ENCODE data around the gene GNAS. TPM values are rescaled to one million over a fixed set of nuclear protein-coding genes. Genes with fewer than 3 reads are reported as not detected.
A peak's percentile ranks its signal among the peaks of the same experiment; 100 is the strongest.

GNAS gene
- 726 and 1,015 TPM in 2 replicates for total RNA-seq (2014; rRNA removed; shearing (Covaris generic))

- peaks cover 35% of the 10 kb centered on the region for H3K27me3 ChIP-seq (replicated peaks)
- no peak for DNase-seq (ENCODE audit: low read depth in 1 of 2, low spot score in 2 of 2)
- no peaks in the 10 kb centered on the region for H3K36me3 ChIP-seq
- peaks cover 5% of the 10 kb centered on the region for H3K4me1 ChIP-seq (replicated peaks)
- no peak within 1 kb of the TSS for H3K4me3 ChIP-seq
- peaks cover 16% of the 10 kb centered on the region; the same call in 1 of the 2 replicates for H3K9me3 ChIP-seq (replicated peaks)
- no peak within 1 kb of the TSS for H3K27ac ChIP-seq
Observed at GRCh38 chr20:58852543-58853271, at the start of gene GNAS. Gene GNAS (plus strand): TSS chr20:58852716.

GRCh38 chr20:58803533-58803932 is 49.0 kb upstream of the GNAS start:
- Histone ChIP-seq H3K36me3 (no peaks in the 10 kb centered on the region), H3K9me3 (replicated peaks) (no peaks in the 10 kb centered on the region), H3K4me3 (no peak overlapping the region), H3K4me1 (replicated peaks) (peaks cover 10% of the 10 kb centered on the region), H3K27me3 (replicated peaks) (peaks cover 7% of the 10 kb centered on the region), H3K27ac (no peak overlapping the region)
- DNase-seq (ENCODE audit: low read depth in 1 of 2, low spot score in 2 of 2), result no peak

GRCh38 chr20:58807801-58808200 is 44.7 kb upstream of the GNAS start:
- Histone ChIP-seq H3K4me3 (no peak overlapping the region), H3K27me3 (replicated peaks) (no peaks in the 10 kb centered on the region; the same call in 1 of the 2 replicates), H3K4me1 (replicated peaks) (peaks cover 39% of the 10 kb centered on the region), H3K36me3 (no peaks in the 10 kb centered on the region), H3K27ac (peak overlapping the region; percentile 86), H3K9me3 (replicated peaks) (no peaks in the 10 kb centered on the region)
- DNase-seq (ENCODE audit: low read depth in 1 of 2, low spot score in 2 of 2), result no peak

- Histone ChIP-seq H3K9me3 (replicated peaks) (no peaks in the 10 kb centered on the region), H3K4me3 (no peak overlapping the region), H3K27ac (peak overlapping the region; percentile 86), H3K4me1 (replicated peaks) (peaks cover 39% of the 10 kb centered on the region), H3K27me3 (replicated peaks) (no peaks in the 10 kb centered on the region; the same call in 1 of the 2 replicates), H3K36me3 (no peaks in the 10 kb centered on the region)
- peak; percentile 74 to 83 for DNase-seq (ENCODE audit: low read depth in 1 of 2, low spot score in 2 of 2)
Observed at GRCh38 chr20:58808271-58809046, 44.1 kb upstream of the GNAS start.

GRCh38 chr20:58810116-58810878 is 42.2 kb upstream of the GNAS start:
- H3K27me3 ChIP-seq (replicated peaks), result no peaks in the 10 kb centered on the region
- H3K4me1 ChIP-seq (replicated peaks), result peaks cover 39% of the 10 kb centered on the region
- no peaks in the 10 kb centered on the region for H3K36me3 ChIP-seq
- no peaks in the 10 kb centered on the region for H3K9me3 ChIP-seq (replicated peaks)
- H3K4me3 ChIP-seq, result no peak overlapping the region
- H3K27ac ChIP-seq, result peak overlapping the region; percentile 86
- peak in 1 of 2 experiments; percentile 70 for DNase-seq (ENCODE audit: low read depth in 1 of 2, low spot score in 2 of 2)

GRCh38 chr20:58810879-58811250 is 41.7 kb upstream of the GNAS start:
- no peaks in the 10 kb centered on the region for H3K27me3 ChIP-seq (replicated peaks)

GRCh38 chr20:58811334-58811733 is 41.2 kb upstream of the GNAS start:
- Histone ChIP-seq H3K4me1 (replicated peaks) (peaks cover 39% of the 10 kb centered on the region), H3K27ac (no peak overlapping the region), H3K9me3 (replicated peaks) (no peaks in the 10 kb centered on the region), H3K4me3 (no peak overlapping the region), H3K27me3 (replicated peaks) (no peaks in the 10 kb centered on the region), H3K36me3 (no peaks in the 10 kb centered on the region)
- no peak for DNase-seq (ENCODE audit: low read depth in 1 of 2, low spot score in 2 of 2)

More at GRCh38 chr20:58810879-58811250, 41.7 kb upstream of the GNAS start:
- peaks cover 39% of the 10 kb centered on the region for H3K4me1 ChIP-seq (replicated peaks)
- no peaks in the 10 kb centered on the region for H3K36me3 ChIP-seq
- no peaks in the 10 kb centered on the region for H3K9me3 ChIP-seq (replicated peaks)
- no peak for DNase-seq (ENCODE audit: low read depth in 1 of 2, low spot score in 2 of 2)
- no peak overlapping the region for H3K4me3 ChIP-seq
- H3K27ac ChIP-seq, result peak overlapping the region; percentile 86

- Histone ChIP-seq H3K27ac (no peak overlapping the region), H3K36me3 (no peaks in the 10 kb centered on the region)
Observed at GRCh38 chr20:58813369-58813768, 39.1 kb upstream of the GNAS start.

GRCh38 chr20:58815448-58815847 is 37.1 kb upstream of the GNAS start:
- Histone ChIP-seq H3K9me3 (replicated peaks) (peaks cover 3% of the 10 kb centered on the region), H3K4me3 (no peak overlapping the region), H3K36me3 (no peaks in the 10 kb centered on the region), H3K27me3 (replicated peaks) (no peaks in the 10 kb centered on the region), H3K27ac (no peak overlapping the region), H3K4me1 (replicated peaks) (peaks cover 36% of the 10 kb centered on the region)
- no peak for DNase-seq (ENCODE audit: low read depth in 1 of 2, low spot score in 2 of 2)

More at GRCh38 chr20:58813369-58813768, 39.1 kb upstream of the GNAS start:
- Histone ChIP-seq H3K27me3 (replicated peaks) (no peaks in the 10 kb centered on the region), H3K9me3 (replicated peaks) (no peaks in the 10 kb centered on the region), H3K4me1 (replicated peaks) (peaks cover 43% of the 10 kb centered on the region), H3K4me3 (no peak overlapping the region)
- DNase-seq (ENCODE audit: low read depth in 1 of 2, low spot score in 2 of 2), result no peak

- no peaks in the 10 kb centered on the region for H3K27me3 ChIP-seq (replicated peaks)
- H3K4me1 ChIP-seq (replicated peaks), result peaks cover 30% of the 10 kb centered on the region
- peaks cover 7% of the 10 kb centered on the region for H3K9me3 ChIP-seq (replicated peaks)
- H3K27ac ChIP-seq, result no peak overlapping the region
- no peak overlapping the region for H3K4me3 ChIP-seq
- H3K36me3 ChIP-seq, result no peaks in the 10 kb centered on the region
- DNase-seq (ENCODE audit: low read depth in 1 of 2, low spot score in 2 of 2), result no peak
Observed at GRCh38 chr20:58816051-58816450, 36.5 kb upstream of the GNAS start.

GRCh38 chr20:58816957-58817651 is 35.4 kb upstream of the GNAS start:
- no peaks in the 10 kb centered on the region for H3K36me3 ChIP-seq
- H3K27ac ChIP-seq, result peak overlapping the region; percentile 80; the same call in 1 of the 2 replicates
- peaks cover 7% of the 10 kb centered on the region for H3K9me3 ChIP-seq (replicated peaks)
- H3K4me3 ChIP-seq, result no peak overlapping the region
- H3K27me3 ChIP-seq (replicated peaks), result no peaks in the 10 kb centered on the region
- DNase-seq (ENCODE audit: low read depth in 1 of 2, low spot score in 2 of 2), result no peak
- peaks cover 27% of the 10 kb centered on the region for H3K4me1 ChIP-seq (replicated peaks)

GRCh38 chr20:58817748-58818147 is 34.8 kb upstream of the GNAS start:
- Histone ChIP-seq H3K27me3 (replicated peaks) (no peaks in the 10 kb centered on the region), H3K4me3 (no peak overlapping the region), H3K36me3 (no peaks in the 10 kb centered on the region), H3K27ac (peak overlapping the region; percentile 80), H3K4me1 (replicated peaks) (peaks cover 27% of the 10 kb centered on the region), H3K9me3 (replicated peaks) (peaks cover 7% of the 10 kb centered on the region)
- no peak for DNase-seq (ENCODE audit: low read depth in 1 of 2, low spot score in 2 of 2)
